Stomach (tissue), 9 donors: ENCODE data around the gene CCDC152. TPM values are rescaled to one million over a fixed set of nuclear protein-coding genes. Genes with fewer than 3 reads are reported as not detected.

Experiments
- DNase-seq, 2 donors: peaks; one replicate each; pipeline versions ENCODE4 v3.0.0 to v3.0.0-alpha.2; 2013 to 2019
- H3K27ac ChIP-seq, 5 donors: fragments of 200-600 bp in 4 of 5; sonication (generic) in 4 of 5; one replicate each; pipeline ENCODE4 v1.5.1; 2013 to 2019; ENCODE audit warnings: mild to moderate bottlenecking in 1 of 5, moderate library complexity in 1 of 5
- H3K27me3 ChIP-seq, 3 donors: fragments of 200-600 bp; sonication (generic); one replicate each; pipeline ENCODE4 v1.5.1; 2017 to 2019; ENCODE audit warnings: mixed run types in 1 of 3
- H3K36me3 ChIP-seq, 4 donors: fragments of 200-600 bp; sonication (generic); 1 replicate in 3 of 4; 2 replicates in 1 of 4; pipeline ENCODE4 v1.5.1; 2016 to 2019
- H3K4me1 ChIP-seq, 4 donors: fragments of 200-600 bp; sonication (generic); one replicate each; pipeline ENCODE4 v1.5.1; 2016 to 2019
- H3K4me3 ChIP-seq, 4 donors: fragments of 200-600 bp; sonication (generic) in 3 of 4; one replicate each; pipeline ENCODE4 v1.5.1; 2016 to 2019; ENCODE audit warnings: mild to moderate bottlenecking in 1 of 4
- H3K9me3 ChIP-seq, 4 donors: fragments of 200-600 bp; sonication (generic); one replicate each; pipeline ENCODE4 v1.5.1; 2016 to 2019
- EP300 ChIP-seq: sonication (generic); formaldehyde crosslinking; IDR thresholded peaks from one replicate; pipeline ENCODE4 v1.6.1; 2017; ENCODE audit warnings: antibody characterized with exemption
- POLR2A ChIP-seq, 4 donors: fragments of 450-650 bp; IDR thresholded peaks; one replicate each; pipeline ENCODE4 v1.6.1; 2016; ENCODE audit warnings: antibody characterized with exemption in 4 of 4, control low read depth in 2 of 4, mild to moderate bottlenecking in 1 of 4, moderate library complexity in 1 of 4
- POLR2AphosphoS5 ChIP-seq, 3 donors: sonication (generic); formaldehyde crosslinking; IDR thresholded peaks; one replicate each; pipeline ENCODE4 v1.6.1; 2016; ENCODE audit warnings: antibody characterized with exemption in 3 of 3
- WGBS, 5 donors: extraction: QIAGEN DNeasy Blood & Tissue Kit in 3 of 5; methylation state at CpG; one replicate each; pipeline versions ENCODE4 v1.1.5 to v1.1.7; 2013 to 2018; 5-methylcytosine and 5-hydroxymethylcytosine counted together
- intact Hi-C: fragments of 100-400 bp; cut with DNase I; formaldehyde crosslinking; loops from one replicate; pipeline ENCODE4 v1.15.1; 2023; ENCODE audit warnings: low total_unique reads
- polyA plus RNA-seq, 3 donors: library from polyadenylated mRNA; stranded (reverse); fragments of 200-250 nt; gene quantifications; one replicate each; pipeline ENCODE4 v1.2.3, GENCODE V29; 2013
- total RNA-seq, 5 donors: library from RNA; depleted of rRNA; stranded (reverse); fragments of >200 nt; gene quantifications; one replicate each; pipeline versions ENCODE4 v1.1.0 to v1.2.3, GENCODE V29; 2014 to 2016
- TF ChIP-seq, protein P1 (sequence below), 7 experiments: fragments of 450-650 bp in 4 of 7; fragments of 200-600 bp in 3 of 7; sonication (generic) in 3 of 7; IDR thresholded peaks; one replicate each; pipeline ENCODE4 v1.5.1; 2016 to 2019; ENCODE audit warnings: antibody characterized with exemption in 7 of 7, control low read depth in 2 of 7, mild to moderate bottlenecking in 1 of 7
- donor health status: healthy with polysubstance abuse.
- donor health status: Bipolar disorder and iron deficiency.
- donor health status: healthy.

The CCDC152 gene
- total and polyA plus RNA-seq, 8 donors: 0.68 to 15.2 (median 1.3) TPM; not detected in 2

GRCh38 chr5:42781584-42781983 is 25.0 kb downstream of the CCDC152 start:
- TF ChIP-seq, protein P1, sequence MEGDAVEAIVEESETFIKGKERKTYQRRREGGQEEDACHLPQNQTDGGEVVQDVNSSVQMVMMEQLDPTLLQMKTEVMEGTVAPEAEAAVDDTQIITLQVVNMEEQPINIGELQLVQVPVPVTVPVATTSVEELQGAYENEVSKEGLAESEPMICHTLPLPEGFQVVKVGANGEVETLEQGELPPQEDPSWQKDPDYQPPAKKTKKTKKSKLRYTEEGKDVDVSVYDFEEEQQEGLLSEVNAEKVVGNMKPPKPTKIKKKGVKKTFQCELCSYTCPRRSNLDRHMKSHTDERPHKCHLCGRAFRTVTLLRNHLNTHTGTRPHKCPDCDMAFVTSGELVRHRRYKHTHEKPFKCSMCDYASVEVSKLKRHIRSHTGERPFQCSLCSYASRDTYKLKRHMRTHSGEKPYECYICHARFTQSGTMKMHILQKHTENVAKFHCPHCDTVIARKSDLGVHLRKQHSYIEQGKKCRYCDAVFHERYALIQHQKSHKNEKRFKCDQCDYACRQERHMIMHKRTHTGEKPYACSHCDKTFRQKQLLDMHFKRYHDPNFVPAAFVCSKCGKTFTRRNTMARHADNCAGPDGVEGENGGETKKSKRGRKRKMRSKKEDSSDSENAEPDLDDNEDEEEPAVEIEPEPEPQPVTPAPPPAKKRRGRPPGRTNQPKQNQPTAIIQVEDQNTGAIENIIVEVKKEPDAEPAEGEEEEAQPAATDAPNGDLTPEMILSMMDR (IDR thresholded peaks at IDR 0.05): no peak
- no peak for TF ChIP-seq POLR2A (IDR thresholded peaks at IDR 0.05)
- TF ChIP-seq EP300: no peak
- no peak for TF ChIP-seq POLR2AphosphoS5 (IDR thresholded peaks at IDR 0.05)
- H3K4me1 ChIP-seq: no peaks in the 10 kb centered on the region
- H3K36me3 ChIP-seq: no peaks in the 10 kb centered on the region
- DNase-seq: no peak
- intact Hi-C loops: no loop called here
- no peaks in the 10 kb centered on the region for H3K27me3 ChIP-seq
- no peak overlapping the region for H3K27ac ChIP-seq
- H3K4me3 ChIP-seq: no peak overlapping the region
- WGBS, 5 donors: 77 to 97% (median 94%) methylated on average over 1 of the region's 1 CpG
- H3K9me3 ChIP-seq: peaks cover 0 to 14% (median 6%) of the 10 kb centered on the region in 4 donors

GRCh38 chr5:42784132-42784531 is 27.5 kb downstream of the CCDC152 start:
- Histone ChIP-seq H3K4me3 (no peak overlapping the region), H3K4me1 (no peaks in the 10 kb centered on the region), H3K27ac (no peak overlapping the region), H3K36me3 (no peaks in the 10 kb centered on the region), H3K27me3 (no peaks in the 10 kb centered on the region), H3K9me3 (peaks cover 0 to 29% (median 17%) of the 10 kb centered on the region in 4 donors)
- WGBS, 5 donors: 84 to 97% (median 91%) methylated on average over 1 of the region's 1 CpG
- no peak for DNase-seq
- intact Hi-C loops: no loop called here
- TF ChIP-seq EP300 (no peak), POLR2A (IDR thresholded peaks at IDR 0.05) (no peak), POLR2AphosphoS5 (IDR thresholded peaks at IDR 0.05) (no peak)
- TF ChIP-seq, protein P1 (IDR thresholded peaks at IDR 0.05): no peak

- 92 to 97% (median 95%) methylated on average over 4 of the region's 4 CpGs for WGBS, 5 donors
- intact Hi-C loops: no loop called here
- H3K4me1 ChIP-seq: no peaks in the 10 kb centered on the region
- H3K9me3 ChIP-seq: peaks cover 0 to 29% (median 17%) of the 10 kb centered on the region in 4 donors
- no peaks in the 10 kb centered on the region for H3K27me3 ChIP-seq
- no peaks in the 10 kb centered on the region for H3K36me3 ChIP-seq
- H3K27ac ChIP-seq: no peak overlapping the region
- TF ChIP-seq, protein P1 (IDR thresholded peaks at IDR 0.05): no peak
- TF ChIP-seq POLR2A (IDR thresholded peaks at IDR 0.05) (no peak), EP300 (no peak), POLR2AphosphoS5 (IDR thresholded peaks at IDR 0.05) (no peak)
- DNase-seq: no peak
- no peak overlapping the region for H3K4me3 ChIP-seq
These were observed 29.1 kb downstream of the CCDC152 start for GRCh38 chr5:42785756-42786155.

- H3K4me3 ChIP-seq: no peak overlapping the region
- no peaks in the 10 kb centered on the region for H3K36me3 ChIP-seq
- peaks cover 0 to 29% (median 17%) of the 10 kb centered on the region in 4 donors for H3K9me3 ChIP-seq
- H3K27me3 ChIP-seq: no peaks in the 10 kb centered on the region
- DNase-seq: no peak
- intact Hi-C loops: no loop called here
- H3K27ac ChIP-seq: no peak overlapping the region
- TF ChIP-seq, protein P1 (IDR thresholded peaks at IDR 0.05): no peak
- no peak for TF ChIP-seq EP300
- no peak for TF ChIP-seq POLR2AphosphoS5 (IDR thresholded peaks at IDR 0.05)
- TF ChIP-seq POLR2A (IDR thresholded peaks at IDR 0.05): no peak
- no peaks in the 10 kb centered on the region for H3K4me1 ChIP-seq
These were observed 30.5 kb downstream of the CCDC152 start for GRCh38 chr5:42787073-42787472.
